WTC11 (cell line): ENCODE measurements around the gene VAMP1. TPM values are rescaled to one million over a fixed set of nuclear protein-coding genes. Genes with fewer than 3 reads are reported as not detected.
A peak's percentile ranks its signal among the peaks of the same experiment; 100 is the strongest.

Experiments used
- ATAC-seq: fragments of 200-7000 bp; cut with Tn5 transposase; 2 replicates; pipeline ENCODE4 v1.10.0; 2021; ENCODE audit warnings: mild to moderate bottlenecking, moderate library complexity
- CTCF ChIA-PET: fragments of 300-600 bp; sonication (Branson Sonifier 250); formaldehyde crosslinking; loops from one replicate; lab custom pipeline; 2021; ENCODE audit warnings: antibody characterized with exemption; lab: Charles Lee
- POLR2A ChIA-PET: fragments of 350-600 bp; sonication (Branson Sonifier 250); formaldehyde crosslinking; loops from one replicate; lab custom pipeline; 2021; ENCODE audit warnings: antibody characterized with exemption; lab: Charles Lee
- DNase-seq: peaks from one replicate; pipeline ENCODE4 v3.0.0; 2021; ENCODE audit warnings: low spot score
- H3K27ac Mint-ChIP-seq: 2 replicates; pipeline ENCODE4 v1.8.0; 2021; ENCODE audit warnings: mixed read lengths
- H3K27me3 Mint-ChIP-seq: 2 replicates; pipeline ENCODE4 v1.8.0; 2021; ENCODE audit warnings: low read depth, mild to moderate bottlenecking, moderate library complexity, mixed read lengths
- H3K36me3 Mint-ChIP-seq: 2 replicates; pipeline ENCODE4 v1.8.0; 2021; ENCODE audit warnings: mixed read lengths
- H3K4me1 Mint-ChIP-seq: 2 replicates; pipeline ENCODE4 v1.8.0; 2022; ENCODE audit warnings: mixed read lengths
- H3K4me3 Mint-ChIP-seq: 2 replicates; pipeline ENCODE4 v1.8.0; 2021; ENCODE audit warnings: mild to moderate bottlenecking, moderate library complexity, mixed read lengths
- H3K9me3 Mint-ChIP-seq: 2 replicates; pipeline ENCODE4 v1.8.0; 2021; ENCODE audit warnings: mixed read lengths
- ATF1 ChIP-seq: sonication (generic); formaldehyde crosslinking; IDR thresholded peaks from 2 replicates; pipeline ENCODE4 v1.8.1; 2023; ENCODE audit warnings: mild to moderate bottlenecking, moderate library complexity, missing genetic modification reagents
- ESRRA ChIP-seq: sonication (generic); formaldehyde crosslinking; IDR thresholded peaks from 2 replicates; pipeline ENCODE4 v1.8.1; 2022; ENCODE audit warnings: mild to moderate bottlenecking, missing genetic modification reagents, borderline replicate concordance
- JUN ChIP-seq: sonication (generic); formaldehyde crosslinking; IDR thresholded peaks from 2 replicates; pipeline ENCODE4 v1.8.0; 2023; ENCODE audit warnings: mild to moderate bottlenecking, missing genetic modification reagents
- MXD4 ChIP-seq: fragments of 250-450 bp; sonication (Bioruptor Pico); IDR thresholded peaks from 2 replicates; pipeline ENCODE4 v1.8.0; 2021; ENCODE audit warnings: mild to moderate bottlenecking, moderate library complexity, borderline replicate concordance
- NR1H2 ChIP-seq: sonication (generic); formaldehyde crosslinking; IDR thresholded peaks from 2 replicates; pipeline ENCODE4 v1.9.0; 2021; ENCODE audit warnings: mild to moderate bottlenecking, moderate library complexity, missing genetic modification reagents
- NR2C2 ChIP-seq: sonication (generic); formaldehyde crosslinking; IDR thresholded peaks from 2 replicates; pipeline ENCODE4 v1.8.0; 2022; ENCODE audit warnings: mild to moderate bottlenecking, missing genetic modification reagents
- NR3C1 ChIP-seq: sonication (generic); formaldehyde crosslinking; conservative IDR thresholded peaks from 2 replicates; pipeline ENCODE4 v1.8.1; 2023; ENCODE audit warnings: low read depth, mild to moderate bottlenecking, missing genetic modification reagents
- PRRX2 ChIP-seq: fragments of 250-450 bp; sonication (Bioruptor Pico); IDR thresholded peaks from 2 replicates; pipeline ENCODE4 v1.8.0; 2021; ENCODE audit warnings: mild to moderate bottlenecking
- SMAD3 ChIP-seq: sonication (generic); formaldehyde crosslinking; IDR thresholded peaks from 2 replicates; pipeline ENCODE4 v1.8.0; 2022; ENCODE audit warnings: missing genetic modification reagents, mild to moderate bottlenecking, borderline replicate concordance
- TCF7 ChIP-seq: sonication (generic); formaldehyde crosslinking; IDR thresholded peaks from 2 replicates; pipeline ENCODE4 v1.8.0; 2022; ENCODE audit warnings: mild to moderate bottlenecking, low read depth, missing genetic modification reagents, moderate library complexity
- TEAD4 ChIP-seq: sonication (generic); formaldehyde crosslinking; IDR thresholded peaks from 2 replicates; pipeline ENCODE4 v1.8.0; 2022; ENCODE audit warnings: mild to moderate bottlenecking, missing genetic modification reagents
- ZNF121 ChIP-seq: sonication (generic); formaldehyde crosslinking; IDR thresholded peaks from 2 replicates; pipeline ENCODE4 v1.8.0; 2023; ENCODE audit warnings: missing genetic modification reagents
- ZNF138 ChIP-seq: sonication (generic); formaldehyde crosslinking; conservative IDR thresholded peaks from 2 replicates; pipeline ENCODE4 v1.8.1; 2022; ENCODE audit warnings: mild to moderate bottlenecking, moderate library complexity, missing genetic modification reagents
- total RNA-seq: library from RNA; stranded (reverse); gene quantifications from 3 replicates; pipeline ENCODE4 v1.2.3, GENCODE V29; 2021
- TF ChIP-seq, protein P1 (sequence below): fragments of 250-450 bp; sonication (Bioruptor Pico); IDR thresholded peaks from 2 replicates; pipeline ENCODE4 v1.9.0; 2021; ENCODE audit warnings: moderate library complexity, mild to moderate bottlenecking, inconsistent platforms, borderline replicate concordance
- TF ChIP-seq, protein P2 (sequence below): sonication (generic); formaldehyde crosslinking; IDR thresholded peaks from 2 replicates; pipeline ENCODE4 v1.8.1; 2022; ENCODE audit warnings: mild to moderate bottlenecking, missing genetic modification reagents, moderate library complexity, borderline replicate concordance
- TF ChIP-seq, protein P3 (sequence below): sonication (generic); formaldehyde crosslinking; IDR thresholded peaks from 2 replicates; pipeline ENCODE4 v1.8.0; 2022; ENCODE audit warnings: mild to moderate bottlenecking, missing genetic modification reagents
- TF ChIP-seq, protein P4 (sequence below): sonication (generic); formaldehyde crosslinking; IDR thresholded peaks from 2 replicates; pipeline ENCODE4 v1.8.1; 2022; ENCODE audit warnings: low read depth, missing genetic modification reagents, borderline replicate concordance
- TF ChIP-seq, protein P5 (sequence below): fragments of 200-600 bp; IDR thresholded peaks from 2 replicates; pipeline ENCODE4 v1.8.0; 2022; ENCODE audit warnings: antibody characterized with exemption
- TF ChIP-seq, protein P6 (sequence below): sonication (generic); formaldehyde crosslinking; IDR thresholded peaks from 2 replicates; pipeline ENCODE4 v1.8.0; 2023; ENCODE audit warnings: mild to moderate bottlenecking, missing genetic modification reagents
- TF ChIP-seq, protein P7 (sequence below): sonication (generic); formaldehyde crosslinking; IDR thresholded peaks from 2 replicates; pipeline ENCODE4 v1.8.1; 2022; ENCODE audit warnings: low read depth, mild to moderate bottlenecking, moderate library complexity, missing genetic modification reagents, borderline replicate concordance
- TF ChIP-seq, protein P8 (sequence below): fragments of 250-450 bp; sonication (Bioruptor Pico); IDR thresholded peaks from 2 replicates; pipeline ENCODE4 v1.9.0; 2021; ENCODE audit warnings: mild to moderate bottlenecking

The VAMP1 gene
- total RNA-seq, 1 experiment from 2014 or later = 14.3 TPM

DNA sequence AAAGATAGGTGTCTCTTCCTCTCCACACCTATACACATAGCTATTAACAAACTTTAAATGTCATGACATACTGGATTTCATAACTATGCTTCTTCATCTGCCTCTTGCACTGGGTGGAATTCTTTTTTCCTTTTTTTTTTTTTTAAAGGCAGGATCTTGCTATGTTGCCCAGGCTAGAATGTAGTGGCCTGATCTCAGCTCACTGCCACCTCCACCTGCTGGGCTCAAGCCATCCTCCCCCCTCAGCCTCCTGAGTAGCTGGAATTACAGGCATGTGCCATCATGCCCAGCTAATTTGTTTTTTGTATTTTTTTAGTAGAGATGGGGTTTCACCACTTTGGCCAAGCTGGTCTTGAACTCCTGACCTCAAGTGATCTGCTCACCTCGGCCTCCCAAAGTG is 17.8 kb upstream of the VAMP1 start:
- ATAC-seq (no peak), DNase-seq (no peak)
- peaks cover 9% of the 10 kb centered on the region for H3K4me1 Mint-ChIP-seq
- peaks cover 12% of the 10 kb centered on the region for H3K36me3 Mint-ChIP-seq
- POLR2A ChIA-PET = interaction anchor here (1.1 kb wide), 1 partner anchor 49 kb away, joined by 4 read pairs; no protein-coding TSS in a partner anchor
- H3K27me3 Mint-ChIP-seq = no peaks in the 10 kb centered on the region; the same call in 1 of the 2 replicates
- TF ChIP-seq NR1H2 (CRISPR knock-in tag) = no peak
- TF ChIP-seq TEAD4 (CRISPR knock-in tag) = no peak
- TF ChIP-seq ZNF121 (CRISPR knock-in tag) = peak; percentile 55; the same call in 1 of the 2 replicates
- TF ChIP-seq NR2C2 = no peak
- TF ChIP-seq SMAD3 = no peak
- CTCF ChIA-PET = interaction anchor here (0.6 to 1.2 kb wide), 2 partner anchors 23 to 265 kb away, joined by 3 to 4 read pairs; partner anchors contain the start of gene MLF2
- H3K4me3 Mint-ChIP-seq = no peak overlapping the region
- no peaks in the 10 kb centered on the region for H3K9me3 Mint-ChIP-seq
- no peak overlapping the region for H3K27ac Mint-ChIP-seq

DNA sequence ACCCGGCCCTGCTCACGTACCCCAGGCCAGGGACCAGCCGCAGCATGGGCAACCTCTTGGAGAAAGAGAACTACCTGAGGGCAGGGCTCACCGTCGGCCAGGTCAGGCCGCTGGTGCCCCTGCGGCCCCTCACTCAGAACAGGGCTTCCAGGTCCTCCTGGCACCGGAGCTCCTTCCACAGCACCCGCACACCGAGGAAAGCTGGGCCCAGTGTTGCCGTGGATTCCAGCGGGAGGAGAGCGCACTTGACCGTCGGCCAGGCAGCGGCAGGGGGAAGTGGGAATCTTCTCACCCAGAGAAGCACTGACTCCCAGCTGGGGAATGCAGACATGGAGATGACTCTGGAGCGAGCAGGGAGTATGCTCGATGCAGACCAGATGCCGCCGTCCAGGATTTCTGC is 7.9 kb upstream of the VAMP1 start:
- H3K9me3 Mint-ChIP-seq = peaks cover 14% of the 10 kb centered on the region
- POLR2A ChIA-PET = no interaction called here
- DNase-seq (no peak), ATAC-seq (no peak)
- peaks cover 6% of the 10 kb centered on the region for H3K36me3 Mint-ChIP-seq
- peaks cover 15% of the 10 kb centered on the region for H3K27me3 Mint-ChIP-seq
- no peaks in the 10 kb centered on the region for H3K4me1 Mint-ChIP-seq
- no peak overlapping the region for H3K27ac Mint-ChIP-seq
- H3K4me3 Mint-ChIP-seq = no peak overlapping the region
- CTCF ChIA-PET = no interaction called here
- no peak for TF ChIP-seq NR3C1 (CRISPR knock-in tag)
- TF ChIP-seq TCF7 (CRISPR knock-in tag) = no peak
- no peak for TF ChIP-seq PRRX2 (CRISPR knock-in tag)
- no peak for TF ChIP-seq ESRRA
- no peak for TF ChIP-seq MXD4
- TF ChIP-seq, protein P1, sequence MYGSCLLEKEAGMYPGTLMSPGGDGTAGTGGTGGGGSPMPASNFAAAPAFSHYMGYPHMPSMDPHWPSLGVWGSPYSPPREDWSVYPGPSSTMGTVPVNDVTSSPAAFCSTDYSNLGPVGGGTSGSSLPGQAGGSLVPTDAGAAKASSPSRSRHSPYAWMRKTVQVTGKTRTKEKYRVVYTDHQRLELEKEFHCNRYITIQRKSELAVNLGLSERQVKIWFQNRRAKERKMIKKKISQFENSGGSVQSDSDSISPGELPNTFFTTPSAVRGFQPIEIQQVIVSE (CRISPR knock-in tag) = no peak
- no peak for TF ChIP-seq ATF1 (CRISPR knock-in tag)
- TF ChIP-seq, protein P2, sequence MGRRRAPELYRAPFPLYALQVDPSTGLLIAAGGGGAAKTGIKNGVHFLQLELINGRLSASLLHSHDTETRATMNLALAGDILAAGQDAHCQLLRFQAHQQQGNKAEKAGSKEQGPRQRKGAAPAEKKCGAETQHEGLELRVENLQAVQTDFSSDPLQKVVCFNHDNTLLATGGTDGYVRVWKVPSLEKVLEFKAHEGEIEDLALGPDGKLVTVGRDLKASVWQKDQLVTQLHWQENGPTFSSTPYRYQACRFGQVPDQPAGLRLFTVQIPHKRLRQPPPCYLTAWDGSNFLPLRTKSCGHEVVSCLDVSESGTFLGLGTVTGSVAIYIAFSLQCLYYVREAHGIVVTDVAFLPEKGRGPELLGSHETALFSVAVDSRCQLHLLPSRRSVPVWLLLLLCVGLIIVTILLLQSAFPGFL (CRISPR knock-in tag) = no peak
- TF ChIP-seq, protein P3, sequence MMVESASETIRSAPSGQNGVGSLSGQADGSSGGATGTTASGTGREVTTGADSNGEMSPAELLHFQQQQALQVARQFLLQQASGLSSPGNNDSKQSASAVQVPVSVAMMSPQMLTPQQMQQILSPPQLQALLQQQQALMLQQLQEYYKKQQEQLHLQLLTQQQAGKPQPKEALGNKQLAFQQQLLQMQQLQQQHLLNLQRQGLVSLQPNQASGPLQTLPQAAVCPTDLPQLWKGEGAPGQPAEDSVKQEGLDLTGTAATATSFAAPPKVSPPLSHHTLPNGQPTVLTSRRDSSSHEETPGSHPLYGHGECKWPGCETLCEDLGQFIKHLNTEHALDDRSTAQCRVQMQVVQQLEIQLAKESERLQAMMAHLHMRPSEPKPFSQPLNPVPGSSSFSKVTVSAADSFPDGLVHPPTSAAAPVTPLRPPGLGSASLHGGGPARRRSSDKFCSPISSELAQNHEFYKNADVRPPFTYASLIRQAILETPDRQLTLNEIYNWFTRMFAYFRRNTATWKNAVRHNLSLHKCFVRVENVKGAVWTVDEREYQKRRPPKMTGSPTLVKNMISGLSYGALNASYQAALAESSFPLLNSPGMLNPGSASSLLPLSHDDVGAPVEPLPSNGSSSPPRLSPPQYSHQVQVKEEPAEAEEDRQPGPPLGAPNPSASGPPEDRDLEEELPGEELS (CRISPR knock-in tag) = no peak
- TF ChIP-seq, protein P4, sequence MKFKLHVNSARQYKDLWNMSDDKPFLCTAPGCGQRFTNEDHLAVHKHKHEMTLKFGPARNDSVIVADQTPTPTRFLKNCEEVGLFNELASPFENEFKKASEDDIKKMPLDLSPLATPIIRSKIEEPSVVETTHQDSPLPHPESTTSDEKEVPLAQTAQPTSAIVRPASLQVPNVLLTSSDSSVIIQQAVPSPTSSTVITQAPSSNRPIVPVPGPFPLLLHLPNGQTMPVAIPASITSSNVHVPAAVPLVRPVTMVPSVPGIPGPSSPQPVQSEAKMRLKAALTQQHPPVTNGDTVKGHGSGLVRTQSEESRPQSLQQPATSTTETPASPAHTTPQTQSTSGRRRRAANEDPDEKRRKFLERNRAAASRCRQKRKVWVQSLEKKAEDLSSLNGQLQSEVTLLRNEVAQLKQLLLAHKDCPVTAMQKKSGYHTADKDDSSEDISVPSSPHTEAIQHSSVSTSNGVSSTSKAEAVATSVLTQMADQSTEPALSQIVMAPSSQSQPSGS (CRISPR knock-in tag) = no peak
- TF ChIP-seq, protein P5, sequence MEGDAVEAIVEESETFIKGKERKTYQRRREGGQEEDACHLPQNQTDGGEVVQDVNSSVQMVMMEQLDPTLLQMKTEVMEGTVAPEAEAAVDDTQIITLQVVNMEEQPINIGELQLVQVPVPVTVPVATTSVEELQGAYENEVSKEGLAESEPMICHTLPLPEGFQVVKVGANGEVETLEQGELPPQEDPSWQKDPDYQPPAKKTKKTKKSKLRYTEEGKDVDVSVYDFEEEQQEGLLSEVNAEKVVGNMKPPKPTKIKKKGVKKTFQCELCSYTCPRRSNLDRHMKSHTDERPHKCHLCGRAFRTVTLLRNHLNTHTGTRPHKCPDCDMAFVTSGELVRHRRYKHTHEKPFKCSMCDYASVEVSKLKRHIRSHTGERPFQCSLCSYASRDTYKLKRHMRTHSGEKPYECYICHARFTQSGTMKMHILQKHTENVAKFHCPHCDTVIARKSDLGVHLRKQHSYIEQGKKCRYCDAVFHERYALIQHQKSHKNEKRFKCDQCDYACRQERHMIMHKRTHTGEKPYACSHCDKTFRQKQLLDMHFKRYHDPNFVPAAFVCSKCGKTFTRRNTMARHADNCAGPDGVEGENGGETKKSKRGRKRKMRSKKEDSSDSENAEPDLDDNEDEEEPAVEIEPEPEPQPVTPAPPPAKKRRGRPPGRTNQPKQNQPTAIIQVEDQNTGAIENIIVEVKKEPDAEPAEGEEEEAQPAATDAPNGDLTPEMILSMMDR = no peak
- TF ChIP-seq, protein P6, sequence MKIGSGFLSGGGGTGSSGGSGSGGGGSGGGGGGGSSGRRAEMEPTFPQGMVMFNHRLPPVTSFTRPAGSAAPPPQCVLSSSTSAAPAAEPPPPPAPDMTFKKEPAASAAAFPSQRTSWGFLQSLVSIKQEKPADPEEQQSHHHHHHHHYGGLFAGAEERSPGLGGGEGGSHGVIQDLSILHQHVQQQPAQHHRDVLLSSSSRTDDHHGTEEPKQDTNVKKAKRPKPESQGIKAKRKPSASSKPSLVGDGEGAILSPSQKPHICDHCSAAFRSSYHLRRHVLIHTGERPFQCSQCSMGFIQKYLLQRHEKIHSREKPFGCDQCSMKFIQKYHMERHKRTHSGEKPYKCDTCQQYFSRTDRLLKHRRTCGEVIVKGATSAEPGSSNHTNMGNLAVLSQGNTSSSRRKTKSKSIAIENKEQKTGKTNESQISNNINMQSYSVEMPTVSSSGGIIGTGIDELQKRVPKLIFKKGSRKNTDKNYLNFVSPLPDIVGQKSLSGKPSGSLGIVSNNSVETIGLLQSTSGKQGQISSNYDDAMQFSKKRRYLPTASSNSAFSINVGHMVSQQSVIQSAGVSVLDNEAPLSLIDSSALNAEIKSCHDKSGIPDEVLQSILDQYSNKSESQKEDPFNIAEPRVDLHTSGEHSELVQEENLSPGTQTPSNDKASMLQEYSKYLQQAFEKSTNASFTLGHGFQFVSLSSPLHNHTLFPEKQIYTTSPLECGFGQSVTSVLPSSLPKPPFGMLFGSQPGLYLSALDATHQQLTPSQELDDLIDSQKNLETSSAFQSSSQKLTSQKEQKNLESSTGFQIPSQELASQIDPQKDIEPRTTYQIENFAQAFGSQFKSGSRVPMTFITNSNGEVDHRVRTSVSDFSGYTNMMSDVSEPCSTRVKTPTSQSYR = no peak
- TF ChIP-seq, protein P7, sequence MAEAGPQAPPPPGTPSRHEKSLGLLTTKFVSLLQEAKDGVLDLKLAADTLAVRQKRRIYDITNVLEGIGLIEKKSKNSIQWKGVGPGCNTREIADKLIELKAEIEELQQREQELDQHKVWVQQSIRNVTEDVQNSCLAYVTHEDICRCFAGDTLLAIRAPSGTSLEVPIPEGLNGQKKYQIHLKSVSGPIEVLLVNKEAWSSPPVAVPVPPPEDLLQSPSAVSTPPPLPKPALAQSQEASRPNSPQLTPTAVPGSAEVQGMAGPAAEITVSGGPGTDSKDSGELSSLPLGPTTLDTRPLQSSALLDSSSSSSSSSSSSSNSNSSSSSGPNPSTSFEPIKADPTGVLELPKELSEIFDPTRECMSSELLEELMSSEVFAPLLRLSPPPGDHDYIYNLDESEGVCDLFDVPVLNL (CRISPR knock-in tag) = no peak
- TF ChIP-seq NR2C2 = no peak
- TF ChIP-seq ZNF138 (CRISPR knock-in tag) = no peak
- TF ChIP-seq JUN (CRISPR knock-in tag) = no peak
- TF ChIP-seq, protein P8, sequence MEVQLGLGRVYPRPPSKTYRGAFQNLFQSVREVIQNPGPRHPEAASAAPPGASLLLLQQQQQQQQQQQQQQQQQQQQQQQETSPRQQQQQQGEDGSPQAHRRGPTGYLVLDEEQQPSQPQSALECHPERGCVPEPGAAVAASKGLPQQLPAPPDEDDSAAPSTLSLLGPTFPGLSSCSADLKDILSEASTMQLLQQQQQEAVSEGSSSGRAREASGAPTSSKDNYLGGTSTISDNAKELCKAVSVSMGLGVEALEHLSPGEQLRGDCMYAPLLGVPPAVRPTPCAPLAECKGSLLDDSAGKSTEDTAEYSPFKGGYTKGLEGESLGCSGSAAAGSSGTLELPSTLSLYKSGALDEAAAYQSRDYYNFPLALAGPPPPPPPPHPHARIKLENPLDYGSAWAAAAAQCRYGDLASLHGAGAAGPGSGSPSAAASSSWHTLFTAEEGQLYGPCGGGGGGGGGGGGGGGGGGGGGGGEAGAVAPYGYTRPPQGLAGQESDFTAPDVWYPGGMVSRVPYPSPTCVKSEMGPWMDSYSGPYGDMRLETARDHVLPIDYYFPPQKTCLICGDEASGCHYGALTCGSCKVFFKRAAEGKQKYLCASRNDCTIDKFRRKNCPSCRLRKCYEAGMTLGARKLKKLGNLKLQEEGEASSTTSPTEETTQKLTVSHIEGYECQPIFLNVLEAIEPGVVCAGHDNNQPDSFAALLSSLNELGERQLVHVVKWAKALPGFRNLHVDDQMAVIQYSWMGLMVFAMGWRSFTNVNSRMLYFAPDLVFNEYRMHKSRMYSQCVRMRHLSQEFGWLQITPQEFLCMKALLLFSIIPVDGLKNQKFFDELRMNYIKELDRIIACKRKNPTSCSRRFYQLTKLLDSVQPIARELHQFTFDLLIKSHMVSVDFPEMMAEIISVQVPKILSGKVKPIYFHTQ (CRISPR knock-in tag) = no peak
